GM10847 (cell line): ENCODE results near the gene CLDND1.

ENCODE experiments used
- POLR2A ChIP-seq: IDR thresholded peaks from 2 replicates; pipeline ENCODE4 v1.6.1; 2011; ENCODE audit not compliant: insufficient read length; ENCODE audit errors: extremely low read depth

The CLDND1 gene

GRCh38 chr3:98532709-98533571 is 10.2 kb upstream of the CLDND1 start:
- no peak for TF ChIP-seq POLR2A

DNA sequence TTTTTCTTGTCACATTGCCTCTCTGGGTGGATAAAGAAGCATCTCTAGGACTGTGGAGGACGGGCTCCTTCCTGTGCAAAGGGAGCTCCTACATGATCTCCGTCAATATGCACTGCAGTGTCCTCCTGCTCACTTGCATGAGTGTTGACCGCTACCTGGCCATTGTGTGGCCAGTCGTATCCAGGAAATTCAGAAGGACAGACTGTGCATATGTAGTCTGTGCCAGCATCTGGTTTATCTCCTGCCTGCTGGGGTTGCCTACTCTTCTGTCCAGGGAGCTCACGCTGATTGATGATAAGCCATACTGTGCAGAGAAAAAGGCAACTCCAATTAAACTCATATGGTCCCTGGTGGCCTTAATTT is 9.6 kb upstream of the CLDND1 start:
- TF ChIP-seq POLR2A: no peak

DNA sequence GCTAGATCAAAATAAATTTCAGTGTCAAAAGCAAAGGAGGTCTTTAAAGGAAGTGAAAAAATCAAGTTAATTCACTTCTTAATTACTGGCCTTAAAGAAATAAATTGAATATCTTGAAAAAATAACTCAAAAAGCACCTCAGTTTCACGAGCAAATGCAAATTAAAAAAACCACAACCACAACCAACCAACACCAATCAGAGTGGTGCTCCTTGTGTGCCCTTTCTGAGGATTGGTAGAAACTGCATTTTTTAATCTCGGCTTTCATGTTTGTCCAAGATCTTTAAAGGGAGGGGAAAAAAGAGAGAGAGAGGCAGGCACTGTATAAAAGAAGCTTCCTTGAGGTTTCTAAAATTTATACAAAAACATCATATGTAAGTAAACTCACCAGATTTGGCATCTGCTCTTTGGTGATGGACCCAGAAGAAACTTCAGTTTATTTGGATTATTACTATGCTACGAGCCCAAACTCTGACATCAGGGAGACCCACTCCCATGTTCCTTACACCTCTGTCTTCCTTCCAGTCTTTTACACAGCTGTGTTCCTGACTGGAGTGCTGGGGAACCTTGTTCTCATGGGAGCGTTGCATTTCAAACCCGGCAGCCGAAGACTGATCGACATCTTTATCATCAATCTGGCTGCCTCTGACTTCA is 9.0 kb upstream of the CLDND1 start, which contains the start of gene GPR15:
Gene GPR15 (plus strand): TSS at position 357 of the 653 bp plus-strand sequence. CDS start 56 bp downstream, at position 413.
- TF ChIP-seq POLR2A: no peak

- TF ChIP-seq POLR2A: no peak
Observed at GRCh38 chr3:98530676-98531075, 8.0 kb upstream of the CLDND1 start.

- TF ChIP-seq POLR2A: peak; percentile 14
Observed at GRCh38 chr3:98529856-98530459, 7.3 kb upstream of the CLDND1 start.

DNA sequence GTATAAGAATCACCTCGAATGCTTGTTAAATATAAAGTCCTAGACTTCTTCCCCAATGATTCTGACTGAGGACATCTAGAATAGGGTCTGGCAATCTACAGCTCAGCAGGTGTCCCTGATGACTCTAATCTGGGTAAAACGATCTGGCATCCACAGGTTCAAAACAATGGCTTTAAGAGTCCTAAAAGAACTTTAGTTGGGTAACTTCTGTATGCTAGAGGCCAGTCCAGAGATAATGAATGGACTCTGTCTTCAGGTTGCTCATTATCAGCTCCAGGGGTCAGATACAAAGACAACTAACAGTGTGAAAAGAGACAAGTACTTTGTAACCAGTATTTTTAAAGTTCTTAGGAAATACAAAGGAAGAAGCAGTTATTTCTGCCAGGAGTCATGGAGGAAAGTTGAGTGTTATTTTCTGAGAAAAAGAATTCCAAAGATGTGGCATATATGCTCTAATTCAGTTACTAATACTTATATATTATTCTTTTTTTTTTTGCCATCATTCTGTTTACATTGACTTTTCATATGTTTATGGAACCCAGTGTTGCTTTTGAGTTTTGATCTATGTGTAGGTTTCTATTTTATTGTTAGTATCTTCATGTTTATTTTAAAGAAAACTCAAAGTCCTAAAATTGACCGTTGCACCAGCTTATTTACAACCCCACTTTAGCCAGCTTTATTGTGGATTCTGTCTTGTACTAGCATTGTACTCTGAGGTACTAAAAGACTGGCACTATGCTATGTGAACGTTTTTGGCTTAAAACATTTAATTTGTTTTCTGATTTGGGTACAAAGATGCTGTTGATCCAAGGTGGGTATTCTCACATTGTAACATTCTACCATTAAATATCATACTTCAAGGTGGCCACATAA is 6.0 kb upstream of the CLDND1 start:
- TF ChIP-seq POLR2A: no peak

DNA sequence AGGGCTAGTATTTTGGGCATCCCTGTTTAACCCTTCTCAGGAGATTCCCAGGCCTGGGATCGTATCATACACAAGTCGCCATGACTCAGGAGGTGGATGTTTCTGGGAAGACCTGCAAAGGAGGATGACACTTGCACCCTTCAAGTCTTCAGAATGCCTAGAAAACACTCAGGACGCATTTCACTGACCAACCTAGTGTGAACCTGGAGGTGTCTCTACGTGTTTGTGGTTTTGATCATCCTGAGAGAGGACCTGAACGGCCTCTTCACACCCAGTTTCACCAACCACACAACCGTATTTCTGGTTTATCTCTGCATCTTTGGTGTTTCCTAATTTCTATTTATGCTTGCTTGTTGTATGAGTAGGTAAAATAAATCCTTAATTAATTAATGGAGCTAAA is 2.8 kb upstream of the CLDND1 start:
- TF ChIP-seq POLR2A: no peak

GRCh38 chr3:98521897-98522543 is 682 bp downstream of the CLDND1 start:
- no peak for TF ChIP-seq POLR2A

GRCh38 chr3:98519351-98519750 is 3.4 kb downstream of the CLDND1 start:
- no peak for TF ChIP-seq POLR2A

DNA sequence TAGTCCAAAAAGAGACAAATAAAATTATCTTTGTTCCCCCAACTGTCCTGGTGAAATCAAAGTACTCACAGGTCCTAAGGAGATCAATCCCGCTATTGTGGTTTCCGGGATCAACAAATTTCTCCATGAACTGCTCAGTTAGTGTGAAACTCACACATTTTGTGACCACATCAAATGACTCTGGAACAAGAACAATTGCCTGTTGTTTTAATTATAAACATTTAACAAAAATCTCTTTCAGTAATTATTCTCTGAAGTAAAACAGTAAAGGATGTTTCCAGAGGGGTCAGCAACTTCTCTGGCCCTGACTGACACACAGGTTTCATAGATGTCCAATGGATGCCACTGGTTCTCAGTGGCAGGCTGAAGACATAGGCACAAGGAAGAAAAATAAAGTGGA is 3.9 kb downstream of the CLDND1 start:
- TF ChIP-seq POLR2A: no peak

DNA sequence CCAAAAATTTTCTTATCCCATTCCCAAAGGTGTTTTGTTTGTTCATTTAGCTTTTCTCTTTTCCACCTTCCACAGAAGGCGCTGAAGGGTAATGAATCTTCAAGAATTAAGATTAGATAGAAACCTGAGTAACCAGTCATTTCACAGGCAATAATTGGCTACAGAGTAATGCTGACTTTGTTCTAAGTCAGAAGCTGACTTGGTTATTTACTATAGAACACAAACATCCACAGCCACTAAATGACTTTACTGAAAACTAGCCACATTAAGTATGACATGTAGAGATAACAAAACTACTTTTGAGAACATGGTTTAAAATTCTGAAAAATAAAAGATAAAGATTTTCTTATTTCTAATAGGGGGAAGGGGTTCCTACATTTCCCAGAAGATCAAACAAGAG is 7.8 kb downstream of the CLDND1 start:
- TF ChIP-seq POLR2A: no peak

GRCh38 chr3:98513736-98514135 is 9.0 kb downstream of the CLDND1 start:
- TF ChIP-seq POLR2A: no peak

DNA sequence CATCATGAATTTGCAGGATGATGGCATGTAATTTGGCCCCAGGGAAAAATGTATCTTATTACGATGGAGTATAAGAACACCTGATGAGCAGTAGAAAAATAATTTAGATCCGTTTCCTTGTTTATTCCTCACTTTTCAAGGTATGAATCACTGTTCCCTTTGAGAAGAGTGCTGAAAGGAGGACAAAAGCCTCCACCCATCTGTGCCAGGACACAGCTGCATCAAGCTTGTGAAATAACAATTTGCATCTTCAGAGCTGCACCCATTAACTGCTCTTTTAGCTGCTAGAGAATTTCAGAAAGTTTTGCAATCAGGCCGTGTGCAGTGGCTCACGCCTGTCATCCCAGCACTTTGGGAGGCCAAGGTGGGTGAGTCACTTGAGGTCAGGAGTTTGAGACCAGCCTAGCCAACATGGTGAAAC is 9.6 kb downstream of the CLDND1 start:
- TF ChIP-seq POLR2A: no peak

- no peak for TF ChIP-seq POLR2A
Observed at GRCh38 chr3:98512576-98512975, 10.1 kb downstream of the CLDND1 start.

DNA sequence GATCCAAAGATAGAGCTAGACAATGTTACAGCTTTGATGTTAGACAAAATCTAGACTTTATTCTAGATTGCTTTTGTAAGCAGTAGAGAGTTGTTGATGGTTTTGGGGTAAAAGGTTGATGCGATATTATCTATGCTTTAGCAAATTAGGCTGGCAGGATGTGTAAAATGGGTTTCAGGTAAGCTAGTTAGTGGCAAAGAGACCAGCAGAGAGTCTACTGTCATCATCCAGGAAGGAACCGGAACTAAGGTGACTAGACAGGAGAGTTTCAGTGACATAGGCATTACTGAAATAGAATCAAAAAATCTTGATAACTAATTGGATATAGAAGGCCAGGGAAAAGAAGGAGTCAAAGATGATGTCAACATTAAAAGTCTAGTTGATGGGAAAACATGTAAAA is 14.1 kb downstream of the CLDND1 start:
- no peak for TF ChIP-seq POLR2A
